CD14-positive monocyte (primary cell): ENCODE results near the gene LENEP. TPM values are rescaled to one million over a fixed set of nuclear protein-coding genes. Genes with fewer than 3 reads are reported as not detected.

Source experiments
- DNase-seq, 3 donors: peaks; one replicate each; pipeline ENCODE4 v3.0.0-alpha.2; 2011 to 2022
- H2AFZ ChIP-seq: 2 replicates; pipeline ENCODE4 v1.6.0; 2012; ENCODE audit warnings: mild to moderate bottlenecking, low read depth, low read length, inconsistent platforms; ENCODE audit not compliant: insufficient read depth, poor library complexity, severe bottlenecking
- H3K27ac ChIP-seq, 2 donors: 1 replicate in 1 of 2; 2 replicates in 1 of 2; pipeline ENCODE4 v1.5.1; 2012 to 2013; ENCODE audit warnings: low read length in 2 of 2, control low read depth in 1 of 2, inconsistent platforms in 1 of 2, low read depth in 1 of 2, mild to moderate bottlenecking in 1 of 2
- H3K27me3 ChIP-seq, 2 donors: one replicate each; pipeline versions ENCODE4 v1.6.0 to v1.6.1; 2011 to 2013; ENCODE audit warnings: low read length in 2 of 2; ENCODE audit not compliant: control insufficient read depth in 2 of 2, insufficient read depth in 2 of 2
- H3K36me3 ChIP-seq, 2 donors: replicated peaks in 1 of 2; 1 replicate in 1 of 2; 2 replicates in 1 of 2; pipeline versions ENCODE4 v1.5.1 to v1.6.1; 2012 to 2013; ENCODE audit warnings: low read length in 2 of 2, control low read depth in 1 of 2, inconsistent platforms in 1 of 2, mild to moderate bottlenecking in 1 of 2; ENCODE audit not compliant: insufficient read depth in 2 of 2, control insufficient read depth in 1 of 2
- H3K4me1 ChIP-seq, 2 donors: 1 replicate in 1 of 2; 2 replicates in 1 of 2; pipeline versions ENCODE4 v1.5.1 to v1.6.1; 2012 to 2013; ENCODE audit warnings: low read length in 2 of 2, control low read depth in 1 of 2, inconsistent platforms in 1 of 2, mild to moderate bottlenecking in 1 of 2, moderate library complexity in 1 of 2; ENCODE audit not compliant: insufficient read depth in 2 of 2, control insufficient read depth in 1 of 2
- H3K4me2 ChIP-seq: replicated peaks from 2 replicates; pipeline ENCODE3; 2012; ENCODE audit warnings: low read length, moderate library complexity, mild to moderate bottlenecking; ENCODE audit not compliant: poor library complexity, severe bottlenecking; ENCODE audit errors: extremely low read depth
- H3K4me3 ChIP-seq, 3 experiments: fragments of 200-600 bp in 1 of 3; sonication (generic) in 1 of 3; replicated peaks in 1 of 3; 1 replicate in 2 of 3; 2 replicates in 1 of 3; pipeline ENCODE4 v1.5.1; 2011 to 2013; ENCODE audit warnings: low read length in 3 of 3, mild to moderate bottlenecking in 3 of 3, control low read depth in 2 of 3, low read depth in 2 of 3, inconsistent platforms in 1 of 3, moderate library complexity in 1 of 3
- H3K79me2 ChIP-seq: 2 replicates; pipeline ENCODE4 v1.6.0; 2012; ENCODE audit warnings: mild to moderate bottlenecking, control low read depth, inconsistent platforms, low read length, moderate library complexity; ENCODE audit not compliant: insufficient read depth
- H3K9ac ChIP-seq: 2 replicates; pipeline ENCODE4 v1.6.0; 2017; ENCODE audit warnings: low read length, mild to moderate bottlenecking; ENCODE audit not compliant: insufficient read depth, poor library complexity, severe bottlenecking
- H3K9me3 ChIP-seq, 2 donors: replicated peaks in 1 of 2; 1 replicate in 1 of 2; 2 replicates in 1 of 2; pipeline versions ENCODE4 v1.5.1 to v1.6.1; 2012 to 2013; ENCODE audit warnings: low read length in 2 of 2, control low read depth in 1 of 2; ENCODE audit not compliant: control insufficient read depth in 1 of 2, insufficient read depth in 1 of 2
- H4K20me1 ChIP-seq: 2 replicates; pipeline ENCODE4 v1.6.0; 2012; ENCODE audit warnings: mild to moderate bottlenecking, low read length, control low read depth, moderate library complexity; ENCODE audit not compliant: insufficient read depth
- H3K27ac Mint-ChIP-seq, 7 donors: one replicate each; pipeline ENCODE4 v1.8.0; 2020; ENCODE audit warnings: mild to moderate bottlenecking in 7 of 7, mixed read lengths in 7 of 7, moderate library complexity in 6 of 7, inconsistent platforms in 2 of 7
- H3K27me3 Mint-ChIP-seq, 3 donors: one replicate each; pipeline ENCODE4 v1.8.0; 2021 to 2022; ENCODE audit warnings: low read depth in 3 of 3, mild to moderate bottlenecking in 3 of 3, mixed read lengths in 3 of 3, moderate library complexity in 3 of 3, inconsistent platforms in 1 of 3
- H3K36me3 Mint-ChIP-seq, 2 donors: one replicate each; pipeline ENCODE4 v1.8.0; 2020; ENCODE audit warnings: mixed read lengths in 2 of 2, inconsistent platforms in 1 of 2, mild to moderate bottlenecking in 1 of 2
- H3K4me1 Mint-ChIP-seq: one replicate; pipeline ENCODE4 v1.8.0; 2020; ENCODE audit warnings: mild to moderate bottlenecking, mixed read lengths
- H3K4me3 Mint-ChIP-seq, 2 donors: one replicate each; pipeline ENCODE4 v1.8.0; 2020; ENCODE audit warnings: mild to moderate bottlenecking in 2 of 2, mixed read lengths in 2 of 2, moderate library complexity in 1 of 2
- H3K9me3 Mint-ChIP-seq, 7 donors: one replicate each; pipeline ENCODE4 v1.8.0; 2020 to 2022; ENCODE audit warnings: mixed read lengths in 7 of 7, mild to moderate bottlenecking in 6 of 7, moderate library complexity in 6 of 7, inconsistent platforms in 2 of 7
- whole genome bisulfite sequencing: methylation state at CpG from one replicate; pipeline ENCODE4 v1.1.5; 2013; ENCODE audit warnings: missing lambda C conversion rate; ENCODE audit not compliant: insufficient coverage; 5-methylcytosine and 5-hydroxymethylcytosine counted together
- intact Hi-C, 2 donors: fragments of 100-400 bp; cut with micrococcal nuclease; formaldehyde crosslinking; loops; one replicate each; pipeline versions ENCODE4 v1.15.0 to v1.15.1; 2023
- polyA plus RNA-seq, 3 donors: library from polyadenylated mRNA; depleted of rRNA in 1 of 3; unstranded in 2 of 3; stranded (reverse) in 1 of 3; fragments of 300-500 nt in 2 of 3; fragments of >200 nt in 1 of 3; fragmentation: Illumina TruSeq in 2 of 3; gene quantifications; 1 replicate in 2 of 3; 2 replicates in 1 of 3; pipeline ENCODE4 v1.2.3, GENCODE V29; 2012 to 2021
- TF ChIP-seq, protein P1 (sequence below): fragments of 200-600 bp; IDR thresholded peaks from one replicate; pipeline ENCODE4 v1.8.0; 2022; ENCODE audit warnings: antibody characterized with exemption, mild to moderate bottlenecking

Gene LENEP
- polyA plus RNA-seq, 3 donors = not detected

DNA sequence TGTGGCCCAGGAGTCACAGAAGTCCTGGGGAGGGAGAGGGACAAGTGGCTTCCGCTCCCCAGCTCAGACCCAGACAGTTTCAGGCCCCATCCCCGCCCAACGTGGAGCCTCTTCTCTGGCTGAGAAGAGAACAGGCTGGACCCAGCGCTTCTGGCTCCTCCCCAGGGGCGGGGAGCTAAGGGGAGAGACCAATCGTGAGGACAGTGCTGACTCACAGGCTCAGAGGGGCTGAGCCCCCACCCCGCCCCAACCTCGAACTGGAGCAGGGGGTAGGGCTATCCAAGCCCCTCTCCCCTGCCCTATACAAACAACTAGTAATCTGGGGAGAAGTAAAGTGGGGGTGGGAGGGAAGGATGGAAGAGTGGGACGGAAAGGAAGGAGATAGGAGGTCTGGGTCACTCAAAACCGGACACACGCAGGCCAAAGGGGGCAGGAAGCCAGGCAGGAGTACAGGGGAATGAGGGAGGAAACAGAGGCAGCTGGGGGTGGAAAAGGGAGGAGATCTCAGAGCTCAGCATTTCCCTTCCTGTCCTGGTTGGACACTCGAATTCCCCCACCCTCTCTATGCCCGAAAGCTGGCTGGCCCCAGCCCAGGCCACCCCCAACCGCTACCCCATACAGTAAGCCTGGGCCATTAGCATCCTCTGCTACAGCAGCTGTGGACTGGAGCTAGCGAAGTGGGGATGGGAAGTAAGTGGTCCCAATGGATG lies 22.6 kb upstream of the LENEP start, which contains the start of gene SHC1:
TSS of gene SHC1 (minus strand) at position 117 of the 710 bp plus-strand sequence. CDS start 221 bp downstream, outside the sequence.
- Mint-ChIP-seq H3K27me3 (peaks cover 0 to 4% (median 0%) of the 10 kb centered on the region in 3 donors), H3K4me3 (peak within 1 kb of the TSS; percentile 76 to 87), H3K9me3 (no peaks in the 10 kb centered on the region), H3K36me3 (peaks cover 44 to 55% of the 10 kb centered on the region in 2 donors), H3K27ac (peak within 1 kb of the TSS; percentile 8 to 96 (median 93)), H3K4me1 (peaks cover 34% of the 10 kb centered on the region)
- DNase-seq = peak; percentile 77 to 82 (median 78)
- peak within 1 kb of the TSS; percentile 67 to 82 for H3K27ac ChIP-seq
- intact Hi-C loops = loop anchor here (2.0 to 5.0 kb wide), 4 partner anchors 36 to 92 kb away; partner anchors contain the start of gene EFNA4 (in 1 of the 2)
- H3K36me3 ChIP-seq = peaks cover 32 to 44% of the 10 kb centered on the region in 2 donors
- peaks cover 38 to 42% of the 10 kb centered on the region in 2 donors for H3K4me1 ChIP-seq
- WGBS = 33% methylated on average over 2 of the region's 15 CpGs
- peak within 1 kb of the TSS; percentile 16 for H2AFZ ChIP-seq
- H3K79me2 ChIP-seq = peaks cover 69% of the 10 kb centered on the region
- H4K20me1 ChIP-seq = peaks cover 75% of the 10 kb centered on the region
- H3K9me3 ChIP-seq = no peaks in the 10 kb centered on the region
- no peaks in the 10 kb centered on the region for H3K27me3 ChIP-seq
- TF ChIP-seq, protein P1, sequence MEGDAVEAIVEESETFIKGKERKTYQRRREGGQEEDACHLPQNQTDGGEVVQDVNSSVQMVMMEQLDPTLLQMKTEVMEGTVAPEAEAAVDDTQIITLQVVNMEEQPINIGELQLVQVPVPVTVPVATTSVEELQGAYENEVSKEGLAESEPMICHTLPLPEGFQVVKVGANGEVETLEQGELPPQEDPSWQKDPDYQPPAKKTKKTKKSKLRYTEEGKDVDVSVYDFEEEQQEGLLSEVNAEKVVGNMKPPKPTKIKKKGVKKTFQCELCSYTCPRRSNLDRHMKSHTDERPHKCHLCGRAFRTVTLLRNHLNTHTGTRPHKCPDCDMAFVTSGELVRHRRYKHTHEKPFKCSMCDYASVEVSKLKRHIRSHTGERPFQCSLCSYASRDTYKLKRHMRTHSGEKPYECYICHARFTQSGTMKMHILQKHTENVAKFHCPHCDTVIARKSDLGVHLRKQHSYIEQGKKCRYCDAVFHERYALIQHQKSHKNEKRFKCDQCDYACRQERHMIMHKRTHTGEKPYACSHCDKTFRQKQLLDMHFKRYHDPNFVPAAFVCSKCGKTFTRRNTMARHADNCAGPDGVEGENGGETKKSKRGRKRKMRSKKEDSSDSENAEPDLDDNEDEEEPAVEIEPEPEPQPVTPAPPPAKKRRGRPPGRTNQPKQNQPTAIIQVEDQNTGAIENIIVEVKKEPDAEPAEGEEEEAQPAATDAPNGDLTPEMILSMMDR = no peak
- H3K4me2 ChIP-seq = peak within 1 kb of the TSS; percentile 71
- peak within 1 kb of the TSS in 1 of 3 experiments; percentile 60 for H3K4me3 ChIP-seq
- peak within 1 kb of the TSS; percentile 45 for H3K9ac ChIP-seq

DNA sequence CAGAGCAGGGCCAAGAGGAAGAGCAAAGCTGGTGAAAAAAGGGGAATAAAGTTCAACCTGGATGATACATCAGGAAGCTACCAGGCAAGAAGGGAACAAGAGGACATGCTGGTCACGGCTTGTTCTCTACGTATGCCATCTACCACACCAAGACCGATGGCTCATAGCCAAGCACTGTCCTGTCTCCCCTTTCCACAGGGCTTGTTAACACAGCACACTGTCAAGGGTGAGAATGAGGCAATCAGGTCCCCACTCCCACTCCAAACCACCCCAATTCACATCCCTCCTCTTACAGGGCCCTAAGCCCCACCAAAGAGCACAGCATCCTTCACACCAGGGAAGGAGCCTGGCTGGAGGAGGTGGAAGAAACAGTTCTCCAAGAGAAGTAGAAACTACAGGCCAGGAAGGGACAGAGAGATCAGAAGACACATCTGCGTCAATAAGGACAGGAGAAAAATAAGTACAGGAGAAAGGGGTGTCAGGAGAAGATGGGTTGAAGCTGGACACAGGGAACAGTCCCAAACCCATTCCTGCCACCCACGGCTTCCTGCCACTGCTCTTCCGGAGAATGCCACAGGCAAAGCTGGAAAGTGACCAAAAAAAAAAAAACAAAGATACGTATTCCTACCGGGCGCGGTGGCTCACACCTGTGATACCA lies 21.9 kb upstream of the LENEP start:
- peaks cover 76% of the 10 kb centered on the region for H3K79me2 ChIP-seq
- H3K4me3 ChIP-seq = peak overlapping the region in 1 of 3 experiments; percentile 60
- peak; percentile 57 to 80 (median 73) for DNase-seq
- H3K4me2 ChIP-seq = peak overlapping the region; percentile 71
- H3K27me3 Mint-ChIP-seq = peaks cover 0 to 4% (median 0%) of the 10 kb centered on the region in 3 donors
- no peaks in the 10 kb centered on the region for H3K27me3 ChIP-seq
- no peak overlapping the region for H2AFZ ChIP-seq
- WGBS = 60% methylated on average over 6 of the region's 10 CpGs
- peaks cover 68% of the 10 kb centered on the region for H4K20me1 ChIP-seq
- H3K9ac ChIP-seq = peak overlapping the region; percentile 45
- H3K27ac Mint-ChIP-seq = peak overlapping the region in 6 of 7 donors; percentile 89 to 96 (median 94)
- no peaks in the 10 kb centered on the region for H3K9me3 ChIP-seq
- peaks cover 34% of the 10 kb centered on the region for H3K4me1 Mint-ChIP-seq
- TF ChIP-seq, protein P1 = no peak
- intact Hi-C loops = loop anchor here (2.0 to 5.0 kb wide), 4 partner anchors 35 to 91 kb away; partner anchors contain the start of gene EFNA4 (in 1 of the 2)
- H3K36me3 Mint-ChIP-seq = peaks cover 41 to 49% of the 10 kb centered on the region in 2 donors
- no peaks in the 10 kb centered on the region for H3K9me3 Mint-ChIP-seq
- peak overlapping the region; percentile 67 to 82 for H3K27ac ChIP-seq
- peaks cover 45 to 49% of the 10 kb centered on the region in 2 donors for H3K4me1 ChIP-seq
- peak overlapping the region; percentile 76 to 87 for H3K4me3 Mint-ChIP-seq
- peaks cover 26 to 37% of the 10 kb centered on the region in 2 donors for H3K36me3 ChIP-seq
